ENCODE measurements around the gene BTAF1.

DNA sequence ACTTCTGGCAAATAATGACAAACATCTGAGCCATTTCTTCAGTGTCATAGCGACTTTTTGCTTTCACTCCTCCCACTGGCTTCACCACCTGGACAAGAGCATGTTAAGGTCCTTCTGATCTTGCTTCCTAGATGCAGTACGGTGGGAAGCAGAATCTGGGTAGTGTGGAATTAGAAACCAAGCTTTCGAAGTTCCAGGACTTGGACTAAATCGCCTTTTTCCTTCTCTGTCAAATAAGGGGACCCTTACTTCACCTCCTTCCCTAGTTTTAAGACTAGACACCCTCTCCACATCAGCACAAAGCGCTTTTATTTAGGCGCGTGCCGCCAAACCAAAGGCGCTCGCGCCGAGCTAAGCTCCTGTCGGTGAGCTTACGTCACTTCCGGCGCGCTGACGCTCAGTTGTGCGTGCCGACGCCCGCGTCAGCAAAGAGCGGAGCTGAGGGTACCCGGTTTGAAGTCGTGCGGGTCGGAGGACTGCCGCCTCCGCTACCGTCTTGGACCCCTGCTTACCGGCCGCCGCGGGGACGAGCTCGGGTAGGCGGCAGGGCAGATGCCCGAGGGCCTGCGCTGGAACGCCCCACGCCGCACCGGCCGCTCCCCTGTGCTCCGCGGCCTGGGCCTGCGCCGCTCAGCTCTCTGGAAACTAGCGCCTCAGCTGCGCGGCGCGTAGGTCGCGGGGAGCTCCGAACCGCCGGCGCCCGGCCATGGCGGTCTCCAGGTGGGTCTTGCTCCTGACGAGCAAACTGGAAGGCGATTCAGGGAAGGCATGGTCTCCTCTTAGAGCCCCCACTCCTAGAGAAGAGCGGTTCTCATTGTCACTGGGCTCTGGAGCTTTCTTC, at the start of gene BTAF1:
- TF ChIP-seq OVOL2 (CRISPR knock-in tag; IDR thresholded peaks at IDR 0.05; ENCODE audit: borderline replicate concordance) (no peak), ZNF416 (CRISPR knock-in tag; IDR thresholded peaks at IDR 0.05) (no peak)
- TF ChIP-seq, protein P1, sequence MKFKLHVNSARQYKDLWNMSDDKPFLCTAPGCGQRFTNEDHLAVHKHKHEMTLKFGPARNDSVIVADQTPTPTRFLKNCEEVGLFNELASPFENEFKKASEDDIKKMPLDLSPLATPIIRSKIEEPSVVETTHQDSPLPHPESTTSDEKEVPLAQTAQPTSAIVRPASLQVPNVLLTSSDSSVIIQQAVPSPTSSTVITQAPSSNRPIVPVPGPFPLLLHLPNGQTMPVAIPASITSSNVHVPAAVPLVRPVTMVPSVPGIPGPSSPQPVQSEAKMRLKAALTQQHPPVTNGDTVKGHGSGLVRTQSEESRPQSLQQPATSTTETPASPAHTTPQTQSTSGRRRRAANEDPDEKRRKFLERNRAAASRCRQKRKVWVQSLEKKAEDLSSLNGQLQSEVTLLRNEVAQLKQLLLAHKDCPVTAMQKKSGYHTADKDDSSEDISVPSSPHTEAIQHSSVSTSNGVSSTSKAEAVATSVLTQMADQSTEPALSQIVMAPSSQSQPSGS (CRISPR knock-in tag; IDR thresholded peaks at IDR 0.05; ENCODE audit: borderline replicate concordance, low read depth), result no peak
